CD4-positive, alpha-beta T cell (primary cell): ENCODE results near the gene PINK1. TPM values are rescaled to one million over a fixed set of nuclear protein-coding genes. Genes with fewer than 3 reads are reported as not detected.

Source experiments
- ATAC-seq: fragments of 200-7000 bp; cut with Tn5 transposase; one replicate; pipeline ENCODE4 v1.10.0; 2022; ENCODE audit warnings: mild to moderate bottlenecking; ENCODE audit not compliant: poor library complexity
- CTCF ChIA-PET: fragments of 350-600 bp; sonication (Branson Sonifier 250); formaldehyde crosslinking; loops from one replicate; lab custom pipeline; 2021; ENCODE audit warnings: antibody characterized with exemption, inconsistent platforms; lab: Charles Lee
- POLR2A ChIA-PET: fragments of 350-600 bp; sonication (Branson Sonifier 250); formaldehyde crosslinking; loops from one replicate; lab custom pipeline; 2021; ENCODE audit warnings: antibody characterized with exemption, inconsistent platforms; lab: Charles Lee
- DNase-seq, 14 experiments: peaks; one replicate each; pipeline ENCODE4 v3.0.0-alpha.2; 2013 to 2020; ENCODE audit warnings: mixed read lengths in 2 of 14
- H3K27ac ChIP-seq, 2 donors: one replicate each; pipeline versions ENCODE4 v1.5.1 to v1.7.0; 2013; ENCODE audit warnings: low read length in 2 of 2, low read depth in 1 of 2, mild to moderate bottlenecking in 1 of 2
- H3K27me3 ChIP-seq, 2 experiments: 1 replicate in 1 of 2; 2 replicates in 1 of 2; pipeline versions ENCODE4 v1.6.1 to v1.7.0; 2013; ENCODE audit warnings: low read length in 2 of 2, control low read depth in 1 of 2, mild to moderate bottlenecking in 1 of 2, moderate library complexity in 1 of 2; ENCODE audit not compliant: insufficient read depth in 2 of 2, control insufficient read depth in 1 of 2
- H3K36me3 ChIP-seq: one replicate; pipeline ENCODE4 v1.6.1; 2013; ENCODE audit warnings: low read length, control low read depth; ENCODE audit not compliant: insufficient read depth
- H3K4me1 ChIP-seq: one replicate; pipeline ENCODE4 v1.6.1; 2013; ENCODE audit warnings: low read length, control low read depth; ENCODE audit not compliant: insufficient read depth
- H3K4me3 ChIP-seq: one replicate; pipeline ENCODE4 v1.5.1; 2013; ENCODE audit warnings: mild to moderate bottlenecking, low read length, moderate library complexity
- H3K9me3 ChIP-seq, 2 experiments: 1 replicate in 1 of 2; 2 replicates in 1 of 2; pipeline versions ENCODE4 v1.6.1 to v1.7.0; 2013; ENCODE audit warnings: low read length in 2 of 2, mild to moderate bottlenecking in 2 of 2, control low read depth in 1 of 2, moderate library complexity in 1 of 2; ENCODE audit not compliant: control insufficient read depth in 1 of 2, insufficient read depth in 1 of 2
- H3K27ac Mint-ChIP-seq: one replicate; pipeline ENCODE4 v1.8.0; 2020; ENCODE audit warnings: mixed read lengths
- H3K27me3 Mint-ChIP-seq: one replicate; pipeline ENCODE4 v1.8.0; 2021; ENCODE audit warnings: mixed read lengths
- H3K36me3 Mint-ChIP-seq: one replicate; pipeline ENCODE4 v1.8.0; 2021; ENCODE audit warnings: low read depth, mixed read lengths
- H3K4me1 Mint-ChIP-seq: one replicate; pipeline ENCODE4 v1.8.0; 2021; ENCODE audit warnings: low read depth, mixed read lengths
- H3K4me3 Mint-ChIP-seq: one replicate; pipeline ENCODE4 v1.8.0; 2020; ENCODE audit warnings: mild to moderate bottlenecking, mixed read lengths
- H3K9me3 Mint-ChIP-seq: one replicate; pipeline ENCODE4 v1.8.0; 2020; ENCODE audit warnings: mixed read lengths
- intact Hi-C, 2 experiments: fragments of 100-400 bp; cut with DNase I in 1 of 2; cut with micrococcal nuclease in 1 of 2; formaldehyde crosslinking; loops; one replicate each; pipeline versions ENCODE4 v1.15.1 to v1.9.0; 2023 to 2025; cut with DNase I, micrococcal nuclease
- total RNA-seq, 174 experiments: library from RNA in 2 of 174; stranded (reverse) in 2 of 174; gene quantifications; one replicate each; pipeline ENCODE4 v1.2.3 and lab custom pipeline; 2021 to 2026
- TF ChIP-seq, protein P1 (sequence below): fragments of 200-600 bp; IDR thresholded peaks from one replicate; pipeline ENCODE4 v1.8.0; 2022; ENCODE audit warnings: antibody characterized with exemption, mild to moderate bottlenecking

PINK1 gene
- total RNA-seq, 2 experiments from 2014 or later = 6.6 to 7.5 TPM

DNA sequence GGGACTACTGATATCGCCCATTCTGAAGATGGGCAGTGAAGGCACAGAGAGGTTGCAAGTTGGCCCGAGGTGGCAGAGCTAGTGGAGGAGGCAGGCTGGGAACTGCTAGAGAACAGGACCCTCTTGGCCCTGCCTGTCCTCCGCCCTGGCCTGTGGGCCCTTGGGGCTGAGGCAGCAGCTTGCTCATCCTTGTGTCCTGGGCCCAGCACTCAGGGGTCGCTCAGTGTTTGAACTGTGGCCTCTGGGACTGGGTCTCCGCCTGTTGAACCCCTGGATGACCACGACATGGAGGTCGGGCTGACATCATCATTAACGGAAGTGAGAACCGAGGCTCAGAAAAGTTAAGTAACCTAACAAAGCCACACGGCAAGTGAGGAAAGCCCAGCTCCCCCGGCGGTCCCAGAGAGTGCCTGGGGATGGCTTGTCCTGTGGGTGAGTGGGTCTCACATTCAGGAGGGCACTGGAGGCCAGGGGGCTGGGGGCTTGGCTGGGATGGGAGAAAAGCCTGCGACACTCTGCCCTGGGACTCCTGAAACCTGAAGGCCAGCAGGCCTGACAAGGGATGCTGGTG lies 50.9 kb downstream of the PINK1 start:
- no peaks in the 10 kb centered on the region for H3K9me3 ChIP-seq
- ATAC-seq = no peak
- TF ChIP-seq, protein P1, sequence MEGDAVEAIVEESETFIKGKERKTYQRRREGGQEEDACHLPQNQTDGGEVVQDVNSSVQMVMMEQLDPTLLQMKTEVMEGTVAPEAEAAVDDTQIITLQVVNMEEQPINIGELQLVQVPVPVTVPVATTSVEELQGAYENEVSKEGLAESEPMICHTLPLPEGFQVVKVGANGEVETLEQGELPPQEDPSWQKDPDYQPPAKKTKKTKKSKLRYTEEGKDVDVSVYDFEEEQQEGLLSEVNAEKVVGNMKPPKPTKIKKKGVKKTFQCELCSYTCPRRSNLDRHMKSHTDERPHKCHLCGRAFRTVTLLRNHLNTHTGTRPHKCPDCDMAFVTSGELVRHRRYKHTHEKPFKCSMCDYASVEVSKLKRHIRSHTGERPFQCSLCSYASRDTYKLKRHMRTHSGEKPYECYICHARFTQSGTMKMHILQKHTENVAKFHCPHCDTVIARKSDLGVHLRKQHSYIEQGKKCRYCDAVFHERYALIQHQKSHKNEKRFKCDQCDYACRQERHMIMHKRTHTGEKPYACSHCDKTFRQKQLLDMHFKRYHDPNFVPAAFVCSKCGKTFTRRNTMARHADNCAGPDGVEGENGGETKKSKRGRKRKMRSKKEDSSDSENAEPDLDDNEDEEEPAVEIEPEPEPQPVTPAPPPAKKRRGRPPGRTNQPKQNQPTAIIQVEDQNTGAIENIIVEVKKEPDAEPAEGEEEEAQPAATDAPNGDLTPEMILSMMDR = no peak
- H3K27ac Mint-ChIP-seq = no peak overlapping the region
- no peaks in the 10 kb centered on the region for H3K36me3 ChIP-seq
- H3K36me3 Mint-ChIP-seq = no peaks in the 10 kb centered on the region
- H3K4me1 ChIP-seq = peaks cover 2% of the 10 kb centered on the region
- H3K27ac ChIP-seq = no peak overlapping the region
- no peaks in the 10 kb centered on the region for H3K27me3 Mint-ChIP-seq
- no peaks in the 10 kb centered on the region for H3K9me3 Mint-ChIP-seq
- intact Hi-C loops = no loop called here
- no peaks in the 10 kb centered on the region for H3K27me3 ChIP-seq
- no peak for DNase-seq
- H3K4me3 ChIP-seq = no peak overlapping the region
- CTCF ChIA-PET = no interaction called here
- no peak overlapping the region for H3K4me3 Mint-ChIP-seq
- H3K4me1 Mint-ChIP-seq = no peaks in the 10 kb centered on the region
- POLR2A ChIA-PET = no interaction called here

DNA sequence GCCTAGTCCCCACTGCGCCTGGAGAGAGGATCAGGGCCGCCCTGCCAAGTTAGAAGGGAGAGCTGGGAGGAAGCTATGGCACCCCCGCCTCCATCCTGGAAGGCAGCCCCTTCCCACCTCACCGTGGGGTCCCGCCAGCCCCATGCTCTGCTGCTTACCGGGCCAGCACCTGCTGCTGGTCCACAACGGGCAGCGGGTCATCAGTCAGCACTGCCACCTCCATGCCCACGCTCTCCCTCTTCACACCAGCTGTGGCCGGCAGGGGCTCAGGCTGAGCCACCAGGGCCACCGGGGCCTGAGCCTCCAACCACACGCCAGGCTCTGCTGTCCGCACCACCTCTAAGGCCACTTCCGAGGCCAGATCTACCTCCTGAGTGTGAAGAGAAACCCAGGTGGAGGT lies 51.4 kb downstream of the PINK1 start:
- intact Hi-C loops = no loop called here
- H3K27ac ChIP-seq = no peak overlapping the region
- Mint-ChIP-seq H3K4me3 (no peak overlapping the region), H3K9me3 (no peaks in the 10 kb centered on the region), H3K36me3 (no peaks in the 10 kb centered on the region), H3K4me1 (no peaks in the 10 kb centered on the region), H3K27ac (no peak overlapping the region), H3K27me3 (no peaks in the 10 kb centered on the region)
- H3K9me3 ChIP-seq = no peaks in the 10 kb centered on the region
- DNase-seq = no peak
- peaks cover 2% of the 10 kb centered on the region for H3K4me1 ChIP-seq
- POLR2A ChIA-PET = no interaction called here
- H3K4me3 ChIP-seq = no peak overlapping the region
- no peaks in the 10 kb centered on the region for H3K27me3 ChIP-seq
- no peaks in the 10 kb centered on the region for H3K36me3 ChIP-seq
- CTCF ChIA-PET = no interaction called here
- TF ChIP-seq, protein P1 = no peak
- no peak for ATAC-seq

DNA sequence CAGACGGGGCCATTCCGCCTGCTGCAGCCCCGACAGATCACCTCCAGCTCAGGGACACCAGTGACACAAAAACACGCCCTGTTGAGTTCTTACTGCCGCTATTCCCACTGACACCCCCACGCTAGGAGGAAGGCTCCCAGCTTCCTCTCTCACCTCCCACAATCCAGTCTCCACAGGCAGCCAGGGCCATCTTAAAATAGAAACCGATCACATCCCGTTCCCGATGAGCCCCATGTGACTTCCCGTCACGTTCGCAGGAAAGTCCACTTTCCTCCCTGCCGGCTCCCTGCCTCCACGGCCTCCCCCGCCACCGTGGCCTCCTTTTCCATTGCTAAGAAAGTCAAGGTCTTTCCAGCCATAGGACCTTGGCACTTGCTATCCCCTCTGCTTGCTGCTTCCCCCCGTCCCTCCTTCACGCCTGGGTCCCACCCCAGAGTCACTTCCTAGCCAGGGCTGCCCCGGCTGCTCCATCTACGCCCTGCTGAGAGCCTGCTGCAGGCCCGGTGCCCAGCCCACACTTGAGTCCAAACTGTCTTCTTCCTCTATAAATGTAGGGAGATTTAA lies 51.9 kb downstream of the PINK1 start:
- intact Hi-C loops = no loop called here
- Histone ChIP-seq H3K9me3 (no peaks in the 10 kb centered on the region), H3K27ac (no peak overlapping the region), H3K4me3 (no peak overlapping the region), H3K36me3 (no peaks in the 10 kb centered on the region), H3K27me3 (no peaks in the 10 kb centered on the region), H3K4me1 (peaks cover 2% of the 10 kb centered on the region)
- no peaks in the 10 kb centered on the region for H3K27me3 Mint-ChIP-seq
- DNase-seq (no peak), ATAC-seq (no peak)
- H3K4me1 Mint-ChIP-seq = no peaks in the 10 kb centered on the region
- H3K9me3 Mint-ChIP-seq = no peaks in the 10 kb centered on the region
- H3K4me3 Mint-ChIP-seq = no peak overlapping the region
- no peak overlapping the region for H3K27ac Mint-ChIP-seq
- CTCF ChIA-PET = no interaction called here
- POLR2A ChIA-PET = no interaction called here
- TF ChIP-seq, protein P1 = no peak
- H3K36me3 Mint-ChIP-seq = no peaks in the 10 kb centered on the region
